HepG2 (cell line): ENCODE data around the gene LTB4R2. TPM values are rescaled to one million over a fixed set of nuclear protein-coding genes. Genes with fewer than 3 reads are reported as not detected.

Source experiments
- BRD4 ChIP-seq: sonication (generic); formaldehyde crosslinking; IDR thresholded peaks from 2 replicates; pipeline ENCODE4 v1.4.0; 2020; ENCODE audit warnings: missing genetic modification reagents
- CHCHD3 ChIP-seq: sonication (generic); formaldehyde crosslinking; IDR thresholded peaks from 2 replicates; pipeline ENCODE4 v1.8.0; 2022; ENCODE audit warnings: mild to moderate bottlenecking, missing genetic modification reagents, moderate library complexity
- ETV5 ChIP-seq: IDR thresholded peaks from 2 replicates; pipeline ENCODE4 v1.6.1; 2018; ENCODE audit warnings: missing biosample characterization, missing genetic modification reagents, inconsistent platforms, borderline replicate concordance
- GABPA ChIP-seq, 2 experiments: IDR thresholded peaks; 2 replicates each; pipeline ENCODE4 v1.6.1; 2011 to 2016; ENCODE audit warnings: low read depth in 2 of 2, low read length in 1 of 2, missing biosample characterization in 1 of 2, missing genetic modification characterization in 1 of 2
- HES4 ChIP-seq: sonication (generic); formaldehyde crosslinking; IDR thresholded peaks from 2 replicates; pipeline ENCODE4 v1.9.0; 2021; ENCODE audit warnings: mild to moderate bottlenecking, missing genetic modification reagents, borderline replicate concordance
- HNRNPLL ChIP-seq: fragments of 200-400 bp; formaldehyde crosslinking; IDR thresholded peaks from 2 replicates; pipeline ENCODE4 v1.6.1; 2017; ENCODE audit warnings: mild to moderate bottlenecking, low read depth, low read length; ENCODE audit not compliant: poor library complexity, severe bottlenecking
- KAT8 ChIP-seq: IDR thresholded peaks from 2 replicates; pipeline ENCODE4 v1.6.1; 2016; ENCODE audit warnings: missing genetic modification reagents, missing compliant biosample characterization
- KLF11 ChIP-seq: IDR thresholded peaks from 2 replicates; pipeline ENCODE4 v1.6.1; 2016; ENCODE audit warnings: missing compliant biosample characterization
- MIER2 ChIP-seq: IDR thresholded peaks from 2 replicates; pipeline ENCODE4 v1.6.1; 2016; ENCODE audit warnings: missing biosample characterization, missing genetic modification reagents
- NR1H2 ChIP-seq: sonication (generic); formaldehyde crosslinking; IDR thresholded peaks from 2 replicates; pipeline ENCODE4 v1.8.1; 2022; ENCODE audit warnings: low read depth, missing genetic modification reagents, borderline replicate concordance
- PHF21A ChIP-seq: sonication (generic); formaldehyde crosslinking; IDR thresholded peaks from 2 replicates; pipeline ENCODE4 v1.5.0; 2020; ENCODE audit warnings: mild to moderate bottlenecking, missing genetic modification reagents
- TAF15 ChIP-seq: fragments of 200-400 bp; formaldehyde crosslinking; IDR thresholded peaks from one replicate; pipeline ENCODE4 v1.6.1; 2018; ENCODE audit warnings: mild to moderate bottlenecking, low read depth, low read length; ENCODE audit not compliant: poor library complexity, severe bottlenecking
- TCF7L2 ChIP-seq: IDR thresholded peaks from 2 replicates; pipeline ENCODE4 v1.6.1; 2011; ENCODE audit warnings: mild to moderate bottlenecking, low read depth, low read length, moderate library complexity
- ZNF3 ChIP-seq: IDR thresholded peaks from 2 replicates; pipeline ENCODE4 v1.7.0; 2017; ENCODE audit warnings: inconsistent platforms
- ZNF383 ChIP-seq: sonication (generic); formaldehyde crosslinking; IDR thresholded peaks from 2 replicates; pipeline ENCODE4 v1.4.0; 2020; ENCODE audit warnings: missing genetic modification reagents, mild to moderate bottlenecking, borderline replicate concordance
- ZNF549 ChIP-seq: sonication (generic); formaldehyde crosslinking; IDR thresholded peaks from 2 replicates; pipeline ENCODE4 v1.5.0; 2020; ENCODE audit warnings: missing genetic modification reagents
- polyA plus RNA-seq, 8 experiments: library from polyadenylated mRNA; depleted of rRNA in 3 of 8; stranded (reverse) in 7 of 8; unstranded in 1 of 8; fragments of >200 nt; fragmentation: Illumina TruSeq in 4 of 8; extraction: Trizol in 4 of 8; gene quantifications; 2 replicates each; pipeline versions ENCODE4 v1.2.1 to v1.2.3, GENCODE V29; 2011 to 2016; ENCODE audit warnings: low read depth in 4 of 8, missing spikeins in 1 of 8, mixed read lengths in 1 of 8; ENCODE audit not compliant: insufficient read depth in 1 of 8
- total RNA-seq, 5 experiments: library from RNA; depleted of rRNA; stranded (reverse); fragments of >200 nt; fragmentation: Illumina TruSeq; extraction: Trizol; gene quantifications; 2 replicates each; pipeline ENCODE4 v1.2.3, GENCODE V29; 2016; ENCODE audit warnings: low read depth in 1 of 5
- TF ChIP-seq, protein P1 (sequence below): IDR thresholded peaks from 2 replicates; pipeline ENCODE4 v1.4.0; 2020; ENCODE audit warnings: mild to moderate bottlenecking, missing genetic modification reagents
- TF ChIP-seq, protein P2 (sequence below): sonication (generic); formaldehyde crosslinking; IDR thresholded peaks from 2 replicates; pipeline ENCODE4 v1.5.0; 2020; ENCODE audit warnings: mild to moderate bottlenecking, missing genetic modification reagents, borderline replicate concordance

LTB4R2 gene
- total and polyA plus RNA-seq, 2 of the 13 experiments (the other 11 are each of a cell fraction or from before 2014, with no cell fraction given): 3.9 to 6.9 TPM

DNA sequence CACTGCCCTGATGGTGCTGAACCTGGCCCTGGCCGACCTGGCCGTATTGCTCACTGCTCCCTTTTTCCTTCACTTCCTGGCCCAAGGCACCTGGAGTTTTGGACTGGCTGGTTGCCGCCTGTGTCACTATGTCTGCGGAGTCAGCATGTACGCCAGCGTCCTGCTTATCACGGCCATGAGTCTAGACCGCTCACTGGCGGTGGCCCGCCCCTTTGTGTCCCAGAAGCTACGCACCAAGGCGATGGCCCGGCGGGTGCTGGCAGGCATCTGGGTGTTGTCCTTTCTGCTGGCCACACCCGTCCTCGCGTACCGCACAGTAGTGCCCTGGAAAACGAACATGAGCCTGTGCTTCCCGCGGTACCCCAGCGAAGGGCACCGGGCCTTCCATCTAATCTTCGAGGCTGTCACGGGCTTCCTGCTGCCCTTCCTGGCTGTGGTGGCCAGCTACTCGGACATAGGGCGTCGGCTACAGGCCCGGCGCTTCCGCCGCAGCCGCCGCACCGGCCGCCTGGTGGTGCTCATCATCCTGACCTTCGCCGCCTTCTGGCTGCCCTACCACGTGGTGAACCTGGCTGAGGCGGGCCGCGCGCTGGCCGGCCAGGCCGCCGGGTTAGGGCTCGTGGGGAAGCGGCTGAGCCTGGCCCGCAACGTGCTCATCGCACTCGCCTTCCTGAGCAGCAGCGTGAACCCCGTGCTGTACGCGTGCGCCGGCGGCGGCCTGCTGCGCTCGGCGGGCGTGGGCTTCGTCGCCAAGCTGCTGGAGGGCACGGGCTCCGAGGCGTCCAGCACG lies 6.1 kb downstream of the LTB4R2 start (continued):
- no peak for TF ChIP-seq TCF7L2
- 0 out of 2 replicates have a peak, but pooled peaks have one; percentile 59 for TF ChIP-seq MIER2 (CRISPR knock-in tag)
- TF ChIP-seq, protein P1, sequence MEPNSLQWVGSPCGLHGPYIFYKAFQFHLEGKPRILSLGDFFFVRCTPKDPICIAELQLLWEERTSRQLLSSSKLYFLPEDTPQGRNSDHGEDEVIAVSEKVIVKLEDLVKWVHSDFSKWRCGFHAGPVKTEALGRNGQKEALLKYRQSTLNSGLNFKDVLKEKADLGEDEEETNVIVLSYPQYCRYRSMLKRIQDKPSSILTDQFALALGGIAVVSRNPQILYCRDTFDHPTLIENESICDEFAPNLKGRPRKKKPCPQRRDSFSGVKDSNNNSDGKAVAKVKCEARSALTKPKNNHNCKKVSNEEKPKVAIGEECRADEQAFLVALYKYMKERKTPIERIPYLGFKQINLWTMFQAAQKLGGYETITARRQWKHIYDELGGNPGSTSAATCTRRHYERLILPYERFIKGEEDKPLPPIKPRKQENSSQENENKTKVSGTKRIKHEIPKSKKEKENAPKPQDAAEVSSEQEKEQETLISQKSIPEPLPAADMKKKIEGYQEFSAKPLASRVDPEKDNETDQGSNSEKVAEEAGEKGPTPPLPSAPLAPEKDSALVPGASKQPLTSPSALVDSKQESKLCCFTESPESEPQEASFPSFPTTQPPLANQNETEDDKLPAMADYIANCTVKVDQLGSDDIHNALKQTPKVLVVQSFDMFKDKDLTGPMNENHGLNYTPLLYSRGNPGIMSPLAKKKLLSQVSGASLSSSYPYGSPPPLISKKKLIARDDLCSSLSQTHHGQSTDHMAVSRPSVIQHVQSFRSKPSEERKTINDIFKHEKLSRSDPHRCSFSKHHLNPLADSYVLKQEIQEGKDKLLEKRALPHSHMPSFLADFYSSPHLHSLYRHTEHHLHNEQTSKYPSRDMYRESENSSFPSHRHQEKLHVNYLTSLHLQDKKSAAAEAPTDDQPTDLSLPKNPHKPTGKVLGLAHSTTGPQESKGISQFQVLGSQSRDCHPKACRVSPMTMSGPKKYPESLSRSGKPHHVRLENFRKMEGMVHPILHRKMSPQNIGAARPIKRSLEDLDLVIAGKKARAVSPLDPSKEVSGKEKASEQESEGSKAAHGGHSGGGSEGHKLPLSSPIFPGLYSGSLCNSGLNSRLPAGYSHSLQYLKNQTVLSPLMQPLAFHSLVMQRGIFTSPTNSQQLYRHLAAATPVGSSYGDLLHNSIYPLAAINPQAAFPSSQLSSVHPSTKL (CRISPR knock-in tag): peak; percentile 85
- TF ChIP-seq PHF21A (CRISPR knock-in tag): peak; percentile 85
- TF ChIP-seq NR1H2 (CRISPR knock-in tag): peak; percentile 95
- peak; percentile 89; the same call in 1 of the 2 replicates for TF ChIP-seq ZNF549 (CRISPR knock-in tag)
- TF ChIP-seq HNRNPLL: peak; percentile 92
- TF ChIP-seq ZNF383 (CRISPR knock-in tag): 0 out of 2 replicates have a peak, but pooled peaks have one; percentile 77
- TF ChIP-seq KLF11: peak; percentile 88; the same call in 1 of the 2 replicates
- peak; percentile 98; the same call in 1 of the 2 replicates for TF ChIP-seq BRD4
- TF ChIP-seq CHCHD3: peak; percentile 93; the same call in 1 of the 2 replicates
- TF ChIP-seq HES4: peak; percentile 99
- TF ChIP-seq, protein P2, sequence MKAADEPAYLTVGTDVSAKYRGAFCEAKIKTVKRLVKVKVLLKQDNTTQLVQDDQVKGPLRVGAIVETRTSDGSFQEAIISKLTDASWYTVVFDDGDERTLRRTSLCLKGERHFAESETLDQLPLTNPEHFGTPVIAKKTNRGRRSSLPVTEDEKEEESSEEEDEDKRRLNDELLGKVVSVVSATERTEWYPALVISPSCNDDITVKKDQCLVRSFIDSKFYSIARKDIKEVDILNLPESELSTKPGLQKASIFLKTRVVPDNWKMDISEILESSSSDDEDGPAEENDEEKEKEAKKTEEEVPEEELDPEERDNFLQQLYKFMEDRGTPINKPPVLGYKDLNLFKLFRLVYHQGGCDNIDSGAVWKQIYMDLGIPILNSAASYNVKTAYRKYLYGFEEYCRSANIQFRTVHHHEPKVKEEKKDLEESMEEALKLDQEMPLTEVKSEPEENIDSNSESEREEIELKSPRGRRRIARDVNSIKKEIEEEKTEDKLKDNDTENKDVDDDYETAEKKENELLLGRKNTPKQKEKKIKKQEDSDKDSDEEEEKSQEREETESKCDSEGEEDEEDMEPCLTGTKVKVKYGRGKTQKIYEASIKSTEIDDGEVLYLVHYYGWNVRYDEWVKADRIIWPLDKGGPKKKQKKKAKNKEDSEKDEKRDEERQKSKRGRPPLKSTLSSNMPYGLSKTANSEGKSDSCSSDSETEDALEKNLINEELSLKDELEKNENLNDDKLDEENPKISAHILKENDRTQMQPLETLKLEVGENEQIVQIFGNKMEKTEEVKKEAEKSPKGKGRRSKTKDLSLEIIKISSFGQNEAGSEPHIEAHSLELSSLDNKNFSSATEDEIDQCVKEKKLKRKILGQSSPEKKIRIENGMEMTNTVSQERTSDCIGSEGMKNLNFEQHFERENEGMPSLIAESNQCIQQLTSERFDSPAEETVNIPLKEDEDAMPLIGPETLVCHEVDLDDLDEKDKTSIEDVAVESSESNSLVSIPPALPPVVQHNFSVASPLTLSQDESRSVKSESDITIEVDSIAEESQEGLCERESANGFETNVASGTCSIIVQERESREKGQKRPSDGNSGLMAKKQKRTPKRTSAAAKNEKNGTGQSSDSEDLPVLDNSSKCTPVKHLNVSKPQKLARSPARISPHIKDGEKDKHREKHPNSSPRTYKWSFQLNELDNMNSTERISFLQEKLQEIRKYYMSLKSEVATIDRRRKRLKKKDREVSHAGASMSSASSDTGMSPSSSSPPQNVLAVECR (CRISPR knock-in tag): no peak
- no peak for TF ChIP-seq ZNF3 (CRISPR knock-in tag)
- no peak for TF ChIP-seq TAF15
- peak; percentile 95 for TF ChIP-seq KAT8
- no peak for TF ChIP-seq GABPA (IDR thresholded peaks at IDR 0.05; ENCODE audit: low read depth, low read length)
- TF ChIP-seq GABPA (CRISPR knock-in tag; IDR thresholded peaks at IDR 0.05; ENCODE audit: low read depth): no peak
- TF ChIP-seq ETV5 (CRISPR knock-in tag): peak; percentile 94
